Islet of Langerhans (tissue), 1 donor: ENCODE data around the gene GRM3.

Experiments used
- FAIRE-seq: peaks from one replicate; lab custom pipeline; 2011; peaks lifted over from hg19 to GRCh38; lab: Jason Lieb, UNC

Gene GRM3

GRCh38 chr7:86904949-86905834, 261.5 kb downstream of the GRM3 start:
- peak; percentile 88 for FAIRE-seq

GRCh38 chr7:86908948-86909347, 265.2 kb downstream of the GRM3 start:
- FAIRE-seq, result no peak

DNA sequence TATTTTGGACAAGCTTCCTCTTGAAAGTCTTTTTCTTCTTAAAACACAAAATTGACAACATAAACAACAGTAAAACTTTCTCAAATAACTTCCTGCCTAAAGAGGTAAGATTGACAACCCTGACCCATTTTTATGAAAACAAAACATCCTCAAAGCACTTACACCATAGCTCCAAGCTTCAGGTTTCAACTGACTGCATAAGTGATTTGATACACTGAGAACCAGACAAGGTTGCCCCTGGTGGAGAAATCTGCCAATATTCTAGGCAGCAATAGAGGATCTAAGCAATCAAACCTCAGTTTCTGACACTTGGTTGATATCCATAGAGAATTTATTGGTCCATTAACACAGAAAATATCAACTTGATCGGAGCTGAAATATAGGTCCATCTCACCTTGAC, 267.9 kb downstream of the GRM3 start:
- peak; percentile 13 for FAIRE-seq

DNA sequence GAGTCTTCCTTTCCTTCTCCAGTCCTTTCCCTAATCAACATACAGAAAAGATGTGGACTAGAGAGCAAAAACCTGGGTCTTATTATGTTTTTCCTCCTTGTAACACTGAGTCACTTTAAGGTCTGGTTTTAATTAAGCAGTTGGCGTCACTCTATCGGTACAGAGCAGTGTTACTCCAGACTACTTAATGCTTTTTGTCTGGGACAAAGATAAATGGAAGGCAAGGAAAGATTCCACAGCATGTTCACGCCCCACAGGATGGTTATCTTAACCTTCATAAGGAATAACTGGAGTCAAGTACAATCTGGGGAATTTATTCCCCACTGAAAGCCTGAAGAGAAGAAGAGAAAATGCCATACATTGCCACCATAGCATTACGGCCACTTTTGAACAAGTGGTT, 270.0 kb downstream of the GRM3 start:
- no peak for FAIRE-seq
